Activated naive CD8-positive, alpha-beta T cell treated with anti-CD3 and anti-CD28 coated beads, Interleukin-2, amount 10 ng/mL, durations not matched to agents 7 days and 5 days (primary cell): Measurements from ENCODE around the gene STXBP4. TPM values are rescaled to one million over a fixed set of nuclear protein-coding genes. Genes with fewer than 3 reads are reported as not detected.

ENCODE experiments used
- ATAC-seq: fragments of 150-1000 bp; cut with Tn5 transposase; one replicate; pipeline ENCODE4 v1.10.0; 2021; ENCODE audit warnings: low read depth, moderate library complexity
- POLR2A ChIA-PET: fragments of 350-600 bp; sonication (Branson Sonifier 250); formaldehyde crosslinking; loops from one replicate; lab custom pipeline; 2021; ENCODE audit warnings: antibody characterized with exemption; lab: Charles Lee
- DNase-seq: peaks from one replicate; pipeline ENCODE4 v3.0.0; 2021
- H3K27ac Mint-ChIP-seq: one replicate; pipeline ENCODE4 v1.8.0; 2022; ENCODE audit warnings: mild to moderate bottlenecking, mixed read lengths
- H3K27me3 Mint-ChIP-seq: one replicate; pipeline ENCODE4 v1.8.0; 2022; ENCODE audit warnings: mild to moderate bottlenecking, moderate library complexity, mixed read lengths
- H3K36me3 Mint-ChIP-seq: one replicate; pipeline ENCODE4 v1.8.0; 2021; ENCODE audit warnings: mild to moderate bottlenecking, mixed read lengths
- H3K4me1 Mint-ChIP-seq: one replicate; pipeline ENCODE4 v1.8.0; 2021; ENCODE audit warnings: mixed read lengths
- H3K4me3 Mint-ChIP-seq: one replicate; pipeline ENCODE4 v1.8.0; 2022; ENCODE audit warnings: mild to moderate bottlenecking, moderate library complexity, mixed read lengths
- H3K9me3 Mint-ChIP-seq: one replicate; pipeline ENCODE4 v1.8.0; 2021; ENCODE audit warnings: mixed read lengths
- total RNA-seq, 2 experiments: library from RNA; stranded (reverse); gene quantifications; one replicate each; pipeline ENCODE4 v1.2.3, GENCODE V29; 2021

The STXBP4 gene
- total RNA-seq, 2 experiments from 2014 or later, result 7.9 to 8.0 TPM

DNA sequence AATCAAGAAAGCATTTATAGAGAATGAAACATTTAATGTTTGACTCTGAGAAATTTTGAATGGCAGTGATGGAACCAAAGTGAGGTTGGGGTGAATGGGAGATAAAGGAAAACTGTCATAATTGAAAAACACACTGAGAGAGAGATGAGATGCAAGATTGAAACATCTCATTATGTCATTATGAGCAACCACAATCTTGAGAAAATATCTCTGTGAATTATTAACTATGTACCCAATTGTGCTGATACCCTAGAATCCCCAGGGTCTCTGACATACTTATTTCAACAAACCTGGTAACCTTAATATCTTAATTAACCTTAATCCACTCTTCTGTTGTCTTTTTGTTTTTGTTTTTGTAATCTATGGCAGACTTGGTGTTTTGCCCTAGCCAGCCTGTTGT is 152.7 kb downstream of the STXBP4 start:
- POLR2A ChIA-PET, result no interaction called here
- no peak for ATAC-seq
- Mint-ChIP-seq H3K4me3 (no peak overlapping the region), H3K36me3 (no peaks in the 10 kb centered on the region), H3K27ac (no peak overlapping the region), H3K27me3 (no peaks in the 10 kb centered on the region), H3K9me3 (no peaks in the 10 kb centered on the region), H3K4me1 (no peaks in the 10 kb centered on the region)
- no peak for DNase-seq

DNA sequence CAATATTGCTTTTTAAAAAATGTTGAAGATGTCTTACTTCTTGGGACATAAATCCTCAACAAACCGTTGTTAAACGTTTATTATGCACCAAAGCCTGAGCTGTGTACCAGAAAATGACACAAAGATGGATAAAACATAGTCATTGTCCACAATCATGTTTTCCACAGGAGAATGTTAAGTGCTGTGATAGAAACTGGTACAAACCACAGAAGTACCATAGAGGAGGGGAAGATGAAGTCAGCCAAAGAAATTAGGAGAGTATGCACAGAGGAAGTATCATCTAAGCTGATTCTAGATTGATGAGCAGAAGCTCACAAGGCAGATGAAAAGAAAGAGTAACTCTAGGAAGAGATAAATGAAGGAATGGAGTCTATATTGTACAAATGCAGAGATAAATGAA is 153.5 kb downstream of the STXBP4 start:
- POLR2A ChIA-PET, result no interaction called here
- DNase-seq (no peak), ATAC-seq (no peak)
- Mint-ChIP-seq H3K4me3 (no peak overlapping the region), H3K36me3 (no peaks in the 10 kb centered on the region), H3K4me1 (no peaks in the 10 kb centered on the region), H3K9me3 (no peaks in the 10 kb centered on the region), H3K27me3 (no peaks in the 10 kb centered on the region), H3K27ac (no peak overlapping the region)

DNA sequence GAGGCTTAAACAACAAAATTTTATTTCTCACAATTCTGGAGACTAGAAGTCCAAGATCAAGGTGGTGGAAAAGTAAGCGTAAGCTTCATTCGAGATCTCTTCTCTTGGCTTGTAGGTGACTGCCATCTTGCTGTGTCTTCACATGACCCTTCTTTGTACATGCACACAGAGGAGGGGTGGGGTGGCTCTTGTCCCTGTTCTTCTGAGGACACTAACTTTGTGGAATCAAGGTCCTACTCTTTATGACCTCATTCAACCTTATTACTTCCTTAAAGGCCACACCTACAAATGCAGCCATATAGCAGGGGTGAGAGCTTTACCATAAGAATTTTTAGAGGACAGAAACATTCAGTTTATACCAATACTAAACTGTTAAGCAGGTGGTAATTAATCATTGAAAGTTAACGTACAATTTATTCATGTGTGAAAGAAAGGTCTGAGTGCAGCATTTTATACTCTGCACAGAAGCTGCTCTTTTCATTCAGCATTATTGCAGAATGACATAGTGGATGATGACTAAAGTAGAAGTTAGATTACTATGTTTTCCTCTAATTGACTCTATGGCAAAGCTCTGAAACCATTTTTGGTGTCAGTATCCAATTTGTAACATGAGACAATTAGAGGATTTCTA is 156.3 kb downstream of the STXBP4 start:
- ATAC-seq, result no peak
- POLR2A ChIA-PET, result no interaction called here
- H3K27ac Mint-ChIP-seq, result no peak overlapping the region

DNA sequence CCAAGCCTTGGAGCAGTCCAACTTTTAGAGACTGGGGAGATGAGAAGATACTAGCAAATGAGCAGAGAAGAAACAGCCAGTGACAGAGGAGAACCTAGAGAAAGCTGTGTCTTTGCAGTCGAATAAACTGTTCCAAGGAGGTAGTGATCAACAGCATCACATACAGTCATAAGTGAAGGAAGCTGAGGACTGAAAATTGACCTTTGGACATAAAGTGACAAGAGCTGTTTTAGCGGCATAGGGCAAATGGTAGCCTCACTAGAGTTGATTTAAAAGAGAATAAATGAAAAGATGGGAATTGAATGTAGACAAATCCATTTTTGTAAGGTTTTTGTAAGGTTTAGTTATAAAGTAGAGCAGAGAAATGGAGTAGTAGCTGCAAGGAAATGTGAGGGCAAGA is 165.0 kb downstream of the STXBP4 start:
- POLR2A ChIA-PET, result no interaction called here
- no peaks in the 10 kb centered on the region for H3K36me3 Mint-ChIP-seq
- no peak for ATAC-seq
- no peaks in the 10 kb centered on the region for H3K9me3 Mint-ChIP-seq
- no peak overlapping the region for H3K4me3 Mint-ChIP-seq
- H3K4me1 Mint-ChIP-seq, result no peaks in the 10 kb centered on the region
- no peak overlapping the region for H3K27ac Mint-ChIP-seq
- DNase-seq, result no peak
- H3K27me3 Mint-ChIP-seq, result no peaks in the 10 kb centered on the region

More for the DNA sequence above, 156.3 kb downstream of the STXBP4 start:
- H3K27me3 Mint-ChIP-seq, result no peaks in the 10 kb centered on the region
- no peak for DNase-seq
- H3K4me1 Mint-ChIP-seq, result no peaks in the 10 kb centered on the region
- no peaks in the 10 kb centered on the region for H3K9me3 Mint-ChIP-seq
- no peak overlapping the region for H3K4me3 Mint-ChIP-seq
- peaks cover 2% of the 10 kb centered on the region for H3K36me3 Mint-ChIP-seq

DNA sequence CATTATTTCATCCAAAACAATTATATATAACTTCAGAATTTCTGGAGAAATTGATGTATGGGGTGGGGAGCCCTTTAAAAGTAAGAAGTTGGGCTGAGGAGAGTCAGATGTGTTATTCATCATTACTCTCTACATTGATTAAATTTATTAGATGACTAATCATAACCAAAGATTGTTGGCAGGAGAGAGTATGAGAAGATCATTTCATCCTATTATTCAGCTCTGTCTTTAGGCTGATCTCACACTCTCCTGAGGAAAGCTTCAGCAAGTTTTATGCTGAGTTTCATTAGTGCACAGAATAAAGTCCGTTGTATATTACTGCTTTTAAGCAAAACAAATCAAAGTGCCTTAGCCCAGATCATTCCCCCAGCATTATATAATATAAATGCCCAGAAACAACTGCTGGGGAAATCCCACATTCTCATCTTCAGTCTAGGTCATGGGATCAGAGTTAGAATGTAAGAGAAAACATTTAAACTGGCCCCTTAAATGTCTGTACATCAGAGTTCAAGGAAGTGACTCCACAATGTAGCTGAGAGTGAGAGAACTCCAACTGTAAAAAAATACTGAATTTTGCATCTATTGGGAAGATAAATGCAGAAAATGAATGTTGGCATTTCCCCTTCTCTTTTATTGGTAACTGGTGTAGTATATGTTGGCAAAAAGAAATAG is 166.1 kb downstream of the STXBP4 start:
- Mint-ChIP-seq H3K4me1 (no peaks in the 10 kb centered on the region), H3K4me3 (no peak overlapping the region), H3K36me3 (no peaks in the 10 kb centered on the region), H3K27ac (no peak overlapping the region), H3K9me3 (no peaks in the 10 kb centered on the region), H3K27me3 (no peaks in the 10 kb centered on the region)
- ATAC-seq (no peak), DNase-seq (no peak)
- POLR2A ChIA-PET, result no interaction called here

DNA sequence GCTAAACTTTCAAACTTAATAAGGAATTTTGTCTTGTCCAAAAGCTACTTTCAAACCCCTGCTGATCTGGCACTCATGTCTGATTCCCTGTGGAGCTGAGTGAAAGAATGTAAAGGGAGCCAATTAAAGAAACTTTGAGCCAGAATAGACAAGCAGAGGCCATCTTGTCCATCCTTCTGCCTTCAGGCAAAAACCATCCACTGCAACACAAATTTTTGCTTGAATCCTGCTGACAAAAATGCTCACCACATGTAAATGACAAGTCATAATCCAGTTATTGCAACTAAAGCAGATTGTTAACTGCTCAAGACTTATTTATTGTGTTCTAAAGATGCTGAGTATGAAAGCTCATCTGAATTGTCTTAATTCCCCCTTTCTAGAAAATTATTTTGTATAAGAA is 172.2 kb downstream of the STXBP4 start:
- DNase-seq (no peak), ATAC-seq (no peak)
- no peaks in the 10 kb centered on the region for H3K9me3 Mint-ChIP-seq
- H3K4me1 Mint-ChIP-seq, result no peaks in the 10 kb centered on the region
- POLR2A ChIA-PET, result no interaction called here
- H3K36me3 Mint-ChIP-seq, result no peaks in the 10 kb centered on the region
- H3K4me3 Mint-ChIP-seq, result no peak overlapping the region
- no peaks in the 10 kb centered on the region for H3K27me3 Mint-ChIP-seq
- no peak overlapping the region for H3K27ac Mint-ChIP-seq

DNA sequence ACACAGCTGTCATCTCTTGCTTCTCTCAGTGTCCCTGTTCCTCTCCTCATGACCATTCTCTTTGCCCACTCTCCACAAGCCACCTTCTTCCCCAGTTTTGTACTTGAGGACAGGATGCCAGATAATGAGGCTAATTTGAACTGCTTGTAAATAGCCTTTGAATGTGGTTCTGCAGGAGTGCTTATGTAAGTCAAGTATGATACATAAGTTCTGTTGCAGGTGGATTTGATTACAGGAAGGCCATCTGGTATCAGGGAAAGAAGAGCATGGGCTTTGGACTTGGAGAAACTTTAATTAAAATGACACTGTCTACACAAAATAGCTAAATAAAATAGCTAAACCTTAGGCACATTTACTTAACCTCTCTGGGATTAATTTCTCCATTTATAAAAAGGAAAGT is 176.0 kb downstream of the STXBP4 start:
- Mint-ChIP-seq H3K4me1 (no peaks in the 10 kb centered on the region), H3K27me3 (no peaks in the 10 kb centered on the region), H3K4me3 (no peak overlapping the region), H3K27ac (no peak overlapping the region), H3K9me3 (no peaks in the 10 kb centered on the region), H3K36me3 (no peaks in the 10 kb centered on the region)
- ATAC-seq (no peak), DNase-seq (no peak)
- POLR2A ChIA-PET, result no interaction called here

DNA sequence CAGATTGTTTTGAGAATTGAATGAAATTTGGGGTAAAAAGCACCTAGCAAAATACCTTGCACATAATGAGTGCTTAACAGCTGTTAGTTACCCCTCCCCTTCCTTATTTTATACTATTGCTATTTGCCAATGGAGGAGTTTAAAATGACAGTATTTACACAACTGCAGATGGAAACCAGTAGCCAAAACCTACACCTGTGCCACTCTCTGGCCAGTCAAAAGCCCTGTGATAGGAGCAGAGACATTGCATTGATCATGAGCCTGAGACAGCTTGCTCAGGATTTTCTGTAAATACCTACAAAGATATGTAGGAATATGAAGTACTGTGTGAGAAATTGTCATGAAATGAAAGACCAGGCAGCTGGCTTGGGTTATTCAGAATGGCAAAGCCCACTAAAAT is 180.9 kb downstream of the STXBP4 start:
- DNase-seq (no peak), ATAC-seq (no peak)
- Mint-ChIP-seq H3K4me3 (no peak overlapping the region), H3K27me3 (no peaks in the 10 kb centered on the region), H3K27ac (no peak overlapping the region), H3K4me1 (no peaks in the 10 kb centered on the region), H3K9me3 (no peaks in the 10 kb centered on the region), H3K36me3 (peaks cover 2% of the 10 kb centered on the region)
- POLR2A ChIA-PET, result no interaction called here

DNA sequence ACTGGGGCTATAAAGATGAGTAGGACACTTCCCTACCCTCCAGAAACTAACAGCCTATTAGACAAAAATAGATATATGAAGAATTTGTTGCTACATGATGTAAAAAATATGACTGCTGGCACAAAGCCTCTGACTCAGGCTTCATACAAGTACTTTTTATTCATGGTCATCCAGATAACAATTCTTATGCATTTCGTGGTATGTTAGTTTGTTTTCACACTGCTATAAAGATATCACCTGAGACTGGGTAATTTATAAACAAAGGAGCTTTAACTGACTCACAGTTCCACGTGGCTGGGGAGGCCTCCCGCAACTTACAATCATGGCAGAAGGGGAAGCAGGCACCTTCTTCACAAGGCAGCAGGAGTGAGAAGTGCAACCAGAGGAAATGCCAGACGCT is 183.7 kb downstream of the STXBP4 start:
- no peaks in the 10 kb centered on the region for H3K9me3 Mint-ChIP-seq
- H3K36me3 Mint-ChIP-seq, result peaks cover 2% of the 10 kb centered on the region
- DNase-seq (no peak), ATAC-seq (no peak)
- H3K4me3 Mint-ChIP-seq, result no peak overlapping the region
- POLR2A ChIA-PET, result no interaction called here
- no peak overlapping the region for H3K27ac Mint-ChIP-seq
- H3K4me1 Mint-ChIP-seq, result no peaks in the 10 kb centered on the region
- no peaks in the 10 kb centered on the region for H3K27me3 Mint-ChIP-seq

DNA sequence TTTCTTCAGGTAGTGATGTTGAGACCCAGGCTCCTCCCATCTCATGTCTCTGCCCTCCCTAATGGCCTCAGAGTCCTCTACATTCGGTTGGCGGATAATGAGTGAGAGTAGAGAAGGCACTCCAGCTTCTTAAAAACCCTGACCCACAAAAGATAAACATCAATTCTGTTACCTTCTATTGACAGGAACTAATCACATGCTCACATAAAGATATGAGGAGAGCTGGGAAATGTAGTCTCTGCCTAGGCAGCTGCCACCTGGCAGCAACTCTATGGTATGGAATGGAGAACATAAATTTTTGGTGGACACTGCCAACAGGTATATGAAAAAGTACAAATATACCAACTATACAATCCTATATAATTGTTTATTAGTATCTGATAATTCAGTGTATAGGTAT is 185.5 kb downstream of the STXBP4 start:
- H3K9me3 Mint-ChIP-seq, result no peaks in the 10 kb centered on the region
- no peak for ATAC-seq

DNA sequence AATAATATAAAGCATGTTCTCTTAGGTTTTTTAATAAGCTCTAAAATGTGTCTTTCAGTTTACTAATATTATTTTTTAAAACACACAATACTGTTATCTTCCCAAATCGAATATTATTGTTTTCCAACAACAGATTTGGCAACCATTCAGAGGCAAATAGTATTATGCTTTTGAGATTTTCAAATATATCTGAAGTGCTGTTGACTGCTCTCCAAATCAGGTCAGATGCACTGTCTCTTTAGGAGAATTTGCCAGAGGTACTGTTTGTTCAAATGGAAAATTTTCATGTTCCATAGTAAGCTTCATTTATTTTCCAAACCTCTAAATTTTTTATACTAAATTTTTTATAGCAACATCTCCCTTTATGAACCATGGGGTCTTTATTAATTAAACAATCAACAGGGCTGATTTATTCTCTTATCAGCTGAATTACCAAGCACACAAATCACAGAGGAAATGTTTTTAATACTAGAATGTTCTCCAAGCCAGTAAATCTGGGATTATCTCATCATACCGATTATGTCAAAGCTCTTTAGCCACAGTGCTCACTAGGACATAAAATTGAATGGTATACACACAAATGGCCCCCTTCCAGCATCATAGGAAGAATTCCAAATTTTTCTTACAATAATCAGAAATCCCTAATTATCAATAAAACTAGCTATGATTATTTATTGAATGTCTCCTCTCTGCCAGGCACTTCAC is 187.4 kb downstream of the STXBP4 start:
- Mint-ChIP-seq H3K9me3 (no peaks in the 10 kb centered on the region), H3K36me3 (peaks cover 2% of the 10 kb centered on the region), H3K4me3 (no peak overlapping the region), H3K27me3 (no peaks in the 10 kb centered on the region), H3K27ac (no peak overlapping the region), H3K4me1 (peaks cover 1% of the 10 kb centered on the region)
- ATAC-seq (no peak), DNase-seq (no peak)
- POLR2A ChIA-PET, result no interaction called here

More for the DNA sequence above, 185.5 kb downstream of the STXBP4 start:
- no peak overlapping the region for H3K27ac Mint-ChIP-seq
- H3K4me1 Mint-ChIP-seq, result peaks cover 1% of the 10 kb centered on the region
- no peak overlapping the region for H3K4me3 Mint-ChIP-seq
- POLR2A ChIA-PET, result no interaction called here
- no peak for DNase-seq
- peaks cover 2% of the 10 kb centered on the region for H3K36me3 Mint-ChIP-seq
- no peaks in the 10 kb centered on the region for H3K27me3 Mint-ChIP-seq

DNA sequence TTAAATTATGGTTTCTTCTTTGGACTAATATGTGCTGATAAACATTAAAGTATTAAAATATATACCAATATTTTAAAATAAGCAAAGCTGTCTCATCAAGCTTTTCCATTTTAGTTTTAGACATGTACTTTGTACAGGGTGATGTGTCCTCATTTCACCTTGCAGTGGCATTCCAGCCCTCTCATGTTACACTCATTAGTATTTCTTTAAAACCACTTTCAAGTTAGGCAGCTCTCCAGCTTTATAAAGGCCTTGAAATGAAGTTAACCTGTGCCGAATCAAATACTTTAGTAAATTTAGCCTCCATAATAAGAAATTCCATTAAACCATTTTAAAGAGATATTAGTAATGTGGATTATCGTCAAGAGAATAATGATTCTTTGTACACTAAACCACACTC is 188.6 kb downstream of the STXBP4 start:
- POLR2A ChIA-PET, result no interaction called here
- no peaks in the 10 kb centered on the region for H3K9me3 Mint-ChIP-seq
- ATAC-seq, result no peak
- no peak overlapping the region for H3K27ac Mint-ChIP-seq
- H3K4me1 Mint-ChIP-seq, result peaks cover 1% of the 10 kb centered on the region
- no peaks in the 10 kb centered on the region for H3K27me3 Mint-ChIP-seq
- H3K4me3 Mint-ChIP-seq, result no peak overlapping the region
- DNase-seq, result no peak
- H3K36me3 Mint-ChIP-seq, result peaks cover 4% of the 10 kb centered on the region

DNA sequence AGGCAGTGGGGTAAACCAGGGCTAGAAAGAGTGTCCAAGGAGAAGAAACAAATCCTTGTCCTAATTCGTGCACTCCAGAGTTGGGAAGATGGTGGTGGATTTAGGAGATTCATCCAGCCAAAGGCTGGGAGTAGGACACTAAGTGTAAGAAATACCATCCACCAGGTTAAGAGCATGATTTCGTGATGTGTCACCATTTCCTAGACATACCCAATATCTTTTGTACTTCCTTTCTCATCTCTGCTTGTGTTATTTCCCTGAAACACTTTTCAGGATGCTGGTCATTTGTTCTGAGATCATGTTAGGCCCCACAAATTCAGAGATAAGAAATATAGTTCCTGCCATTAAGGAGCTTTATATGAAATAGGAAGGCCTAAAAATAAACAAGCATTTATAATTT is 189.9 kb downstream of the STXBP4 start:
- DNase-seq (no peak), ATAC-seq (no peak)
- Mint-ChIP-seq H3K36me3 (peaks cover 2% of the 10 kb centered on the region), H3K27ac (no peak overlapping the region), H3K27me3 (no peaks in the 10 kb centered on the region), H3K4me3 (no peak overlapping the region), H3K9me3 (no peaks in the 10 kb centered on the region), H3K4me1 (peaks cover 1% of the 10 kb centered on the region)
- POLR2A ChIA-PET, result no interaction called here

DNA sequence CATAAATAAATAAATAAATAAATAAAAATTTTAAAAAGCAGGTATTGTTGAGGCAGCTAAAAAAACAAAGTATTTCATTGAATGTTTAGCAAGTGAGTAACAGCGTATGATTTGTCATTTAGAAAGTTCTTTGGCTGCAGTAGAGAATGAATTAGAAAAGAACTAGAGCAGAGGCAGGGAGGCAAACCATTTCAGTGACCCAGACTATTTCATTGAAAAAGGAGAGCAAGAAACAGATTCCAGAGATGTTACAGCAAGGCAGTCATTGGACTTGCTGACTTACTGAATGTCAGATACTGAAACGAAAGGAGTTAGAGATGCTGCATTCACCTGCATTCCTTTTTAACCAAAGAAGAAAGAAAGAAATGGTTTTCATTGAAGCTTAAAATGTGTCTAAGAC is 190.7 kb downstream of the STXBP4 start:
- POLR2A ChIA-PET, result no interaction called here
- peaks cover 2% of the 10 kb centered on the region for H3K36me3 Mint-ChIP-seq

More for the DNA sequence above, 190.7 kb downstream of the STXBP4 start:
- DNase-seq (no peak), ATAC-seq (no peak)
- no peak overlapping the region for H3K27ac Mint-ChIP-seq
- peaks cover 1% of the 10 kb centered on the region for H3K4me1 Mint-ChIP-seq
- H3K4me3 Mint-ChIP-seq, result no peak overlapping the region
- no peaks in the 10 kb centered on the region for H3K9me3 Mint-ChIP-seq
- H3K27me3 Mint-ChIP-seq, result no peaks in the 10 kb centered on the region
